Hepatocyte (in vitro differentiated cells): Measurements from ENCODE around the gene PRPF39.

Experiments used
- EZH2 ChIP-seq: fragments of 200-600 bp; sonication (generic); IDR thresholded peaks from 2 replicates; pipeline ENCODE4 v1.6.1; 2016; ENCODE audit warnings: antibody characterized with exemption, mild to moderate bottlenecking, borderline replicate concordance
- EZH2phosphoT487 ChIP-seq: fragments of 200-600 bp; sonication (generic); IDR thresholded peaks from one replicate; pipeline ENCODE4 v1.6.1; 2018; ENCODE audit warnings: antibody characterized with exemption, mild to moderate bottlenecking, low read depth, moderate library complexity; ENCODE audit not compliant: unreplicated experiment, severe bottlenecking
- TF ChIP-seq, protein P1 (sequence below): fragments of 200-600 bp; sonication (generic); IDR thresholded peaks from 2 replicates; pipeline ENCODE4 v1.5.1; 2016; ENCODE audit warnings: antibody characterized with exemption, mild to moderate bottlenecking; ENCODE audit not compliant: poor library complexity

DNA sequence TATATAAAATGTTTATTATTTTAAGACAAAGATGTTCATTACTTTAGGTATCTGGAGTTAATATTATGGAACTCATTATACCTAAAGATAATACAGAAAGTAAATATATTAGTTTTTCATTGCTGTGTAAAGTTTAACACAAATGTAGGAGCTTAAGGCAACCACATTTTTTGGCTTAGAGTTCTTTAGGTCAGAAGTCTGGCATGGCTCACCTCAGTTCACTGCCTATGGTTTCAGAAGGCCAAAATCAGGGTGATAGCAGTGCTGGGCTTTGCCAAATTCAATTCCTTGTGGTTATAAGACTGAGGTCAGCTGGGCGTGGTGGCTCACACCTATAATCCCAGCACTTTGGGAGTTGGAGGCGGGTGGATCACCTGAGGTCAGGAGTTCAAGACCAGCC is 35.5 kb upstream of the PRPF39 start:
- TF ChIP-seq, protein P1, sequence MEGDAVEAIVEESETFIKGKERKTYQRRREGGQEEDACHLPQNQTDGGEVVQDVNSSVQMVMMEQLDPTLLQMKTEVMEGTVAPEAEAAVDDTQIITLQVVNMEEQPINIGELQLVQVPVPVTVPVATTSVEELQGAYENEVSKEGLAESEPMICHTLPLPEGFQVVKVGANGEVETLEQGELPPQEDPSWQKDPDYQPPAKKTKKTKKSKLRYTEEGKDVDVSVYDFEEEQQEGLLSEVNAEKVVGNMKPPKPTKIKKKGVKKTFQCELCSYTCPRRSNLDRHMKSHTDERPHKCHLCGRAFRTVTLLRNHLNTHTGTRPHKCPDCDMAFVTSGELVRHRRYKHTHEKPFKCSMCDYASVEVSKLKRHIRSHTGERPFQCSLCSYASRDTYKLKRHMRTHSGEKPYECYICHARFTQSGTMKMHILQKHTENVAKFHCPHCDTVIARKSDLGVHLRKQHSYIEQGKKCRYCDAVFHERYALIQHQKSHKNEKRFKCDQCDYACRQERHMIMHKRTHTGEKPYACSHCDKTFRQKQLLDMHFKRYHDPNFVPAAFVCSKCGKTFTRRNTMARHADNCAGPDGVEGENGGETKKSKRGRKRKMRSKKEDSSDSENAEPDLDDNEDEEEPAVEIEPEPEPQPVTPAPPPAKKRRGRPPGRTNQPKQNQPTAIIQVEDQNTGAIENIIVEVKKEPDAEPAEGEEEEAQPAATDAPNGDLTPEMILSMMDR = no peak
- TF ChIP-seq EZH2 (no peak), EZH2phosphoT487 (no peak)
